Epithelial cell of proximal tubule (primary cell): Measurements from ENCODE around the gene NACC1. TPM values are rescaled to one million over a fixed set of nuclear protein-coding genes. Genes with fewer than 3 reads are reported as not detected.

Experiments used
- DNase-seq: peaks from one replicate; pipeline ENCODE4 v3.0.0-alpha.2; 2011; ENCODE audit warnings: low read depth
- H3K4me3 ChIP-seq: 2 replicates; pipeline ENCODE4 v1.5.1; 2011; ENCODE audit warnings: low read depth, mild to moderate bottlenecking, low read length
- total RNA-seq: library from RNA; depleted of rRNA; stranded (reverse); fragments of >200 nt; gene quantifications from 2 replicates; pipeline ENCODE4 v1.2.3, GENCODE V29; 2015
- TF ChIP-seq, protein P1 (sequence below): conservative IDR thresholded peaks from 2 replicates; pipeline ENCODE4 v1.5.1; 2012; ENCODE audit warnings: low read depth, mild to moderate bottlenecking, low read length

Gene NACC1
- total RNA-seq, 1 donor from 2014 or later: 72.2 TPM

GRCh38 chr19:13092606-13093235, 25.3 kb upstream of the NACC1 start:
- TF ChIP-seq, protein P1, sequence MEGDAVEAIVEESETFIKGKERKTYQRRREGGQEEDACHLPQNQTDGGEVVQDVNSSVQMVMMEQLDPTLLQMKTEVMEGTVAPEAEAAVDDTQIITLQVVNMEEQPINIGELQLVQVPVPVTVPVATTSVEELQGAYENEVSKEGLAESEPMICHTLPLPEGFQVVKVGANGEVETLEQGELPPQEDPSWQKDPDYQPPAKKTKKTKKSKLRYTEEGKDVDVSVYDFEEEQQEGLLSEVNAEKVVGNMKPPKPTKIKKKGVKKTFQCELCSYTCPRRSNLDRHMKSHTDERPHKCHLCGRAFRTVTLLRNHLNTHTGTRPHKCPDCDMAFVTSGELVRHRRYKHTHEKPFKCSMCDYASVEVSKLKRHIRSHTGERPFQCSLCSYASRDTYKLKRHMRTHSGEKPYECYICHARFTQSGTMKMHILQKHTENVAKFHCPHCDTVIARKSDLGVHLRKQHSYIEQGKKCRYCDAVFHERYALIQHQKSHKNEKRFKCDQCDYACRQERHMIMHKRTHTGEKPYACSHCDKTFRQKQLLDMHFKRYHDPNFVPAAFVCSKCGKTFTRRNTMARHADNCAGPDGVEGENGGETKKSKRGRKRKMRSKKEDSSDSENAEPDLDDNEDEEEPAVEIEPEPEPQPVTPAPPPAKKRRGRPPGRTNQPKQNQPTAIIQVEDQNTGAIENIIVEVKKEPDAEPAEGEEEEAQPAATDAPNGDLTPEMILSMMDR: no peak
- no peak for DNase-seq
- no peak overlapping the region for H3K4me3 ChIP-seq

DNA sequence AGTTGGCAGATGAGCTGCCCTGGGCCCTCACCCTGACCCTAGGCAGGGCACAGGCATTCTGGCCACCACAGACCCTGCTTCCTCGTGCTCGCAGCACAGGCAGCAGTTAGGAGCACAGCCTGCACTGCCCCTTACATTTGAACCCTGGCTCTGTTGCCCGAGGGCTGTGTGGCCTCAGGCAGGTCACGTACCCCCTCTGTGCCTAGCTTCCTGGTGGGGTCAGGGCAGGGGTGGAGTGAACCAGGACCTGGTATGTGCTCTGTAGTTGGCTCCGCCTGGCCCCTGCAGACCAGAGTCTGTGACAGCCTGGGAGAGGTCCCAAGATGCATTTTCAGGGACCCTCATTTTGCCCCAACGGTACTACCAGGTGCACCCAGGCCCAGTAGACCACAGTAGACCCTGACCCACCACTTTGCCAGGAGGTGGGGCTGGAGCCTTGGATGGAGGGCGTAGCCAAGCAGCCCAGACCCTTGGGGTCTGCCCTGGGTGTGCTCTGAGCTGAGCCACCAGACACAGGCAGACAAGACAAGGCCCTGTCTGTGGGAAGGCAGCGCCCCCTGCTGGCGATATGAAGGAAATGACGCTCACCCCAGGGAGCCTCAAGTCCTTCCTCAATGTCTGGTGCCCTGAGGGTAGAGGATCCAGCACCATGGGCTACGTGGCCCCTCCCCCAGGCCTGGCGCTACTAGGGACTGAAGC, 24.5 kb upstream of the NACC1 start:
- no peak for DNase-seq
- no peak overlapping the region for H3K4me3 ChIP-seq
- TF ChIP-seq, protein P1: peak; percentile 88

- TF ChIP-seq, protein P1: no peak
- H3K4me3 ChIP-seq: no peak overlapping the region
- DNase-seq: no peak
Observed at GRCh38 chr19:13094106-13094504, 24.0 kb upstream of the NACC1 start.

DNA sequence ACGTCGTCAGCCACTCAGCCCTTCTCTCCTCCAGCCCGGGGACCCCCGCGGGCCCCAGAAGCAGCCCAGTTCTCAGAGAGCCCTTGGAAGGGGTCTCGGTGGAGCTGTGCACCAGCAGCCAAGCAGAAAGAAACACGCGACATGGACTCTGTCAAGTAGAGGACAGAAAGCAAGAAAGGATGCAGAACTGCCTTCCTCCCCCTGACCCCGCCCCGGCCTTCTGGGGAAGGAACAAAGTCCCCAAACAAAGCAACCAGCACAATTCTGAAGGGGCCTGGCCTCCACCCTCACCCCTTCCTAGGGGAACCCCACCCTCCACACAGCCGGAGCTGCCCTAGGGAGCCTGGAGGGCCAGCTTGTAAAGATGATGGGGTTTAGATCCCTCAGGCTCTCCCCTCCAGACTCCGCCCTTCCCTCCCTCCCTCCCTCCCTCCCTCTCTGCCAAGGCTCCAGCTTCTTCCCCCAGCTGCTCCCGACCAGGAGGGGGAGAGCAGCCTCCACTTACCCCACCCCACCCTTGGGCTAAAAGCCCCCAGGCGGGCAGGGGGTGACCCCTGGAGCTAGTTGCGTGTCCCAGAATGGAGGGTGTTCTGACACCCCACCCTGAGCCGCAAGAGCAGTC, 23.2 kb upstream of the NACC1 start:
- TF ChIP-seq, protein P1: no peak
- DNase-seq: no peak

DNA sequence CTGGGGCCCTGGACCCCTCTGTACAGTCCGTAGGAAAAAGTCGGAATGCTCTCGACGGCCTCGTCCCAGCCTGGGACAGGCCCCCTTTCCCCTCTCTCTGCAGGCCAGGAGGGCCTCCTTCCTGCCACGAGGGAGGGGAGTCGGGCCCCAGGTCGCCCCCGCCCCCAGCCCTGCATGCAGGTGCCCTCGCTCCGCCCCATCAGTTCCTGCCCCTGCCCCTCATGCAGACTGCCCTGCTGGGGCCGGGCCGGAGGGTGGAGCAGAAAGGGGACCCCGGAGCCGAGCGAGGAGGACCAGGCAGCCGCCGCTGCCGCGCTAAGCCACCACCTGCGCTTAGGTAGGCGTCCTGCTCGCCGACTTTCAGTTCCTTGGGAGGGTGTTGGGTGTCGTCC, 22.7 kb upstream of the NACC1 start:
- no peak overlapping the region for H3K4me3 ChIP-seq
- no peak for DNase-seq
- TF ChIP-seq, protein P1: no peak

More for the DNA sequence above, 23.2 kb upstream of the NACC1 start:
- no peak overlapping the region for H3K4me3 ChIP-seq

DNA sequence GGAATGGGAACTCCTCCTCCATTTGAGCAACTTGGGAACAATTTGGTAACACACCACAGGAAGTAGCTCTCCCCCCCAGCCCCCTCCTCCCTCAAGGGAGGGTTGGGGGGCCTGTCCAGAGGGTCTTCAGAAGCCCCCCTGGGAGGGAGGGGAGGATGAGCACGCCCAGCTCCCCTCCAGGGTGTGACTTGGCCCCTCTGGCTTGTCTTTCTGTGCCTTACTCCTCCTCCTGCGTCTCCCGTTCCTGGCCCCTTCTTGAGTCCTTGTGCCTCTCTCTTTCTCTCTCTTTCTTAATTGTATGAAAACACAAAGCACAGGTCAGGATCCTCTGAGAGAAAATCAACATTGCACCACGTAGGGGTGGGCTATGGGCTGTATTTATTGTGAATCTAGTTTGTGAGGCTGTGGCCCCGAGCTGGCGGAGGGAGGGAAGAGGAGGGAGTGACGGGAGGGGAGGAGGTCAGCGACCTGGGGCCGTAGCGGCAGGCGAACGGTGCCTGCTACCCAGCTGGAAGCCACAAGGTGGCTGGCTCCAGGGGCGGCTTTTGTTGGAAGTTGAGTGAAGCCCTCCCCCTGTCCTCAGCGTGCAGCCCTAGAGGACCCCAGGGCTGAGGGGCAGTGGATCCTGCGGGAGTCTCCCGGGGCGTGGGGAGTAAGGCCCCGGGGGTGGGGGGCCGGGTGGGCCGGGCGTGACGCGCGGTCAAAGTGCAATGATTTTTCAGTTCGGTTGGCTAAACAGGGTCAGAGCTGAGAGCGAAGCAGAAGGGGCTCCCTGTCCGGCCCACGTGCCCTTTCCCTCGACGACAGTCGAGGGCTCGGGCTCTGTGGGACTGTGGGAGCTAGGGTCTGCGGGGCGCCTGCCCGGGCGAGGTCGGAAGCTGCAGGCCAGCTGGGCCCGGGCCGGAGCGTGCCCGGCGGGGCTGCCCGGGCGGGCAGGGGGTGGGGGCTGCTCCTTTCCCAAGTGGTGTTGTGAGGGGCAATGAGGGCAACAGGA, 21.8 kb upstream of the NACC1 start:
- DNase-seq: no peak
- no peak overlapping the region for H3K4me3 ChIP-seq
- TF ChIP-seq, protein P1: peak; percentile 28
